ENCODE measurements around the gene YOD1.

YOD1 gene

DNA sequence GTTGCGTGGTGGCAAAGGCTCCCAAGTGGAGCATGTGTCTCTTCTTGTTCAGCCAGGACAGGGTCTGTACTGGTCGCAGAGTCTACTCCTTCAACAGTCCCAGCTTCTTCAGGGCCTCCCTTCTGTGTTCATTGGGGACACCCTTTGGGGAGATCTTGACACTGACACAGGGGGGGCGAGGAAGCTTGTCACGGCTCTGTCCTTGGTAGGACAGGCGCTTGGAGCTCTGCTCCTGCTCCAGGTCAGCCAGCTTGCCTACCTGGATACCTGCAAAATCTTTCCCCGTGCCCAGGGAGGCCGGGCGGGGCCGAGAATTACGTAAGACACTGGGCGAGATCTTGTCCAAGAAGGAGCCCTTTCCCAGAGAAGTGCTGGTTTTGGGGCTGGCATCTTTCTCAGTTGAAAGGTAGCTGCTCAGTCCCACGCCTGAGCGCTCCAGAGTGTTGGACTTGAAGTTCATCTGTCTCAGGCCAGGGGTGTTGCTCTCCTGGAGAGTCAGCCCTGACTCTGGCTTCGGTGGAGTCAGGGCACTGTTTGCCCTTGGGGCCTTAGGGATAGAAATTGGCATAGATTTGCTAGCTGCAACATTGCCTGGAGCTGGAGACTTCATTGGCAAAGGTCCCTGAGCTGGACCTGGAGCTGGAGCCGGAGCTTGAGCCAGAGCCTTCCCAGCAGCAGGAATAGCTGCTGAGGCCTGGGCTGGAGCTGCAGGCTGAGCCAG lies 29.0 kb downstream of the YOD1 start:
- TF ChIP-seq, protein P1, sequence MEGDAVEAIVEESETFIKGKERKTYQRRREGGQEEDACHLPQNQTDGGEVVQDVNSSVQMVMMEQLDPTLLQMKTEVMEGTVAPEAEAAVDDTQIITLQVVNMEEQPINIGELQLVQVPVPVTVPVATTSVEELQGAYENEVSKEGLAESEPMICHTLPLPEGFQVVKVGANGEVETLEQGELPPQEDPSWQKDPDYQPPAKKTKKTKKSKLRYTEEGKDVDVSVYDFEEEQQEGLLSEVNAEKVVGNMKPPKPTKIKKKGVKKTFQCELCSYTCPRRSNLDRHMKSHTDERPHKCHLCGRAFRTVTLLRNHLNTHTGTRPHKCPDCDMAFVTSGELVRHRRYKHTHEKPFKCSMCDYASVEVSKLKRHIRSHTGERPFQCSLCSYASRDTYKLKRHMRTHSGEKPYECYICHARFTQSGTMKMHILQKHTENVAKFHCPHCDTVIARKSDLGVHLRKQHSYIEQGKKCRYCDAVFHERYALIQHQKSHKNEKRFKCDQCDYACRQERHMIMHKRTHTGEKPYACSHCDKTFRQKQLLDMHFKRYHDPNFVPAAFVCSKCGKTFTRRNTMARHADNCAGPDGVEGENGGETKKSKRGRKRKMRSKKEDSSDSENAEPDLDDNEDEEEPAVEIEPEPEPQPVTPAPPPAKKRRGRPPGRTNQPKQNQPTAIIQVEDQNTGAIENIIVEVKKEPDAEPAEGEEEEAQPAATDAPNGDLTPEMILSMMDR (IDR thresholded peaks at IDR 0.05; ENCODE audit: insufficient read depth, low read length, poor library complexity, severe bottlenecking): no peak
- no peak for TF ChIP-seq EZH2phosphoT487 (conservative IDR thresholded peaks at IDR 0.05; ENCODE audit: low read length)
- H3K9me3 ChIP-seq (ENCODE audit: insufficient read depth, low read length): no peaks in the 10 kb centered on the region
- no peak overlapping the region for H3K9ac ChIP-seq (ENCODE audit: low read length)
- no peak overlapping the region for H3K27ac ChIP-seq (ENCODE audit: low read depth, low read length)
- H3K9me2 ChIP-seq (replicated peaks; ENCODE audit: insufficient read depth, low read length): no peaks in the 10 kb centered on the region
- H3K27me3 ChIP-seq (ENCODE audit: low read length): no peaks in the 10 kb centered on the region
- no peak overlapping the region for H2AFZ ChIP-seq (ENCODE audit: low read depth, low read length, severe bottlenecking)
- no peaks in the 10 kb centered on the region for H4K20me1 ChIP-seq (ENCODE audit: low read depth, low read length)
- H3K4me3 ChIP-seq (ENCODE audit: insufficient read depth, low read length, poor library complexity, severe bottlenecking): no peak overlapping the region
- no peaks in the 10 kb centered on the region for H3K79me2 ChIP-seq (ENCODE audit: insufficient read depth, low read length)
- no peak overlapping the region for H3K4me2 ChIP-seq (ENCODE audit: low read depth, low read length, poor library complexity, severe bottlenecking)
- no peaks in the 10 kb centered on the region for H3K36me3 ChIP-seq (ENCODE audit: low read length)
- no peaks in the 10 kb centered on the region for H3F3A ChIP-seq (ENCODE audit: insufficient read depth)

DNA sequence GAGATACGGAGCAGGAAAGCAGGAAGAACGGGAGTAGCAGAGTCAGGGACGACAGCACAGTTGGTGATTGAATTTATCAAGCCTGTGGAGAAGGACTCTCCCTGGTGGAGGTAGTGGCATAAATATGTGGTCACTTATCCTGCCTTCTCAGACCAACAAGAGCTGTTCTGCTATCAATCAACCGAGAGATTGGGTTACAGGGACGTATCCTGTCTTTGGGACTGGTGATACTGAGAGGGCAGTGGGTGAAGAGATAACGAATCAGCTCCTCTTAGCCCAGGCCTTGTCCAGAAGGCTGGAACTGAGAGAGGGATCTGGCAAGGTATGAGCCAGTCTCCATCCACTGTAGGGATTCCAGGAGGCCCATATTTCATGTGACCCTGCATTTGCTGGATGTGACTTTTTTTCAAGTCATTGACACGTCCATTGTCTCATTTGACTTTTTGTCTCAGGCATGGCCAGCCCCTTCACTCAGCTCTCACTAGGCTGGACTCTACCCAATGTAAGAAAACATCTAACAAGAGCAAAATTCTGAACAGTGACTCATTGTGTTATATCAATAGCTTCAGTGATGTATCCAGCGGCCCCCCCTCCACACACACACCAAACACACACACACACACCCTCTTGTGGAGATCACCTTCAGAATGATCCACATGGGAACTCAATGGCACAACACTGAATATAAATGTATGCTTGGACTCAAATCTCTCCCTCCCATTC lies 29.7 kb downstream of the YOD1 start:
- no peaks in the 10 kb centered on the region for H3K36me3 ChIP-seq (ENCODE audit: low read length)
- no peak overlapping the region for H3K4me3 ChIP-seq (ENCODE audit: insufficient read depth, low read length, poor library complexity, severe bottlenecking)
- no peaks in the 10 kb centered on the region for H3K27me3 ChIP-seq (ENCODE audit: low read length)
- no peak overlapping the region for H3K9ac ChIP-seq (ENCODE audit: low read length)
- H3K9me2 ChIP-seq (replicated peaks; ENCODE audit: insufficient read depth, low read length): no peaks in the 10 kb centered on the region
- no peak overlapping the region for H3K27ac ChIP-seq (ENCODE audit: low read depth, low read length)
- H3K79me2 ChIP-seq (ENCODE audit: insufficient read depth, low read length): no peaks in the 10 kb centered on the region
- H3K9me3 ChIP-seq (ENCODE audit: insufficient read depth, low read length): no peaks in the 10 kb centered on the region
- H3K4me2 ChIP-seq (ENCODE audit: low read depth, low read length, poor library complexity, severe bottlenecking): no peak overlapping the region
- no peak overlapping the region for H2AFZ ChIP-seq (ENCODE audit: low read depth, low read length, severe bottlenecking)
- no peaks in the 10 kb centered on the region for H3F3A ChIP-seq (ENCODE audit: insufficient read depth)
- H4K20me1 ChIP-seq (ENCODE audit: low read depth, low read length): no peaks in the 10 kb centered on the region
- TF ChIP-seq, protein P1 (IDR thresholded peaks at IDR 0.05; ENCODE audit: insufficient read depth, low read length, poor library complexity, severe bottlenecking): no peak
- no peak for TF ChIP-seq EZH2phosphoT487 (conservative IDR thresholded peaks at IDR 0.05; ENCODE audit: low read length)

DNA sequence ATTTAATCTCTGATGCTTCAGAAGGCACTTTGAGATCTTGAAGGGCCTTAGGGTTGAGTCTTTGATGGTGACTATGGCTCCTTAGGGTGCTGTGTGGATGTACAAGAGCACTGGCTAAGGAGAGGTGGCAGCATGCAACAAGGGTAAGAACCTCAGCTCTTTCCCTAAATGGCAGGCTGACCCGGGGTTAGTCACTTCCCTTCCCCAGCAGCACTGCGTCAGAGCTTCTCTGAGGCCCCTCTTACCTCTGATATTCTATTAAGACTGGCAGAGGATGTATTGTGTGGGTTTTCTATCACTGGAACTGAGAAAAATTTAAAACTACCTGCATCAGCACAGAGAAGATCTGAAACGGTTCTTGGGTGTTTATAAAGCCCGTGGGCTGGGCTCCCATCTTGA lies 30.3 kb downstream of the YOD1 start:
- Histone ChIP-seq H3K4me3 (ENCODE audit: insufficient read depth, low read length, poor library complexity, severe bottlenecking) (no peak overlapping the region), H3K9me2 (replicated peaks; ENCODE audit: insufficient read depth, low read length) (no peaks in the 10 kb centered on the region), H4K20me1 (ENCODE audit: low read depth, low read length) (no peaks in the 10 kb centered on the region), H3K4me2 (ENCODE audit: low read depth, low read length, poor library complexity, severe bottlenecking) (no peak overlapping the region), H3K27ac (ENCODE audit: low read depth, low read length) (no peak overlapping the region), H3K27me3 (ENCODE audit: low read length) (no peaks in the 10 kb centered on the region), H3K9me3 (ENCODE audit: insufficient read depth, low read length) (no peaks in the 10 kb centered on the region), H3K36me3 (ENCODE audit: low read length) (no peaks in the 10 kb centered on the region), H2AFZ (ENCODE audit: low read depth, low read length, severe bottlenecking) (no peak overlapping the region), H3K79me2 (ENCODE audit: insufficient read depth, low read length) (no peaks in the 10 kb centered on the region), H3K9ac (ENCODE audit: low read length) (no peak overlapping the region), H3F3A (ENCODE audit: insufficient read depth) (no peaks in the 10 kb centered on the region)
- TF ChIP-seq, protein P1 (IDR thresholded peaks at IDR 0.05; ENCODE audit: insufficient read depth, low read length, poor library complexity, severe bottlenecking): no peak
- no peak for TF ChIP-seq EZH2phosphoT487 (conservative IDR thresholded peaks at IDR 0.05; ENCODE audit: low read length)

All from SU-DHL-6 (cell line).